Esophagus muscularis mucosa (tissue), 3 donors: ENCODE data around the gene NUBPL.

ENCODE experiments used
- POLR2A ChIP-seq: fragments of 450-650 bp; IDR thresholded peaks from one replicate; pipeline ENCODE4 v1.6.1; 2017; ENCODE audit warnings: antibody characterized with exemption, moderate library complexity, mild to moderate bottlenecking, low read depth
- TF ChIP-seq, protein P1 (sequence below), 3 experiments: fragments of 200-600 bp in 2 of 3; fragments of 450-650 bp in 1 of 3; sonication (generic) in 2 of 3; IDR thresholded peaks; one replicate each; pipeline ENCODE4 v1.5.1; 2017 to 2019; ENCODE audit warnings: antibody characterized with exemption in 3 of 3, mild to moderate bottlenecking in 2 of 3, moderate library complexity in 1 of 3

GRCh38 chr14:31657917-31658316, 96.7 kb downstream of the NUBPL start:
- no peak for TF ChIP-seq POLR2A
- TF ChIP-seq, protein P1, sequence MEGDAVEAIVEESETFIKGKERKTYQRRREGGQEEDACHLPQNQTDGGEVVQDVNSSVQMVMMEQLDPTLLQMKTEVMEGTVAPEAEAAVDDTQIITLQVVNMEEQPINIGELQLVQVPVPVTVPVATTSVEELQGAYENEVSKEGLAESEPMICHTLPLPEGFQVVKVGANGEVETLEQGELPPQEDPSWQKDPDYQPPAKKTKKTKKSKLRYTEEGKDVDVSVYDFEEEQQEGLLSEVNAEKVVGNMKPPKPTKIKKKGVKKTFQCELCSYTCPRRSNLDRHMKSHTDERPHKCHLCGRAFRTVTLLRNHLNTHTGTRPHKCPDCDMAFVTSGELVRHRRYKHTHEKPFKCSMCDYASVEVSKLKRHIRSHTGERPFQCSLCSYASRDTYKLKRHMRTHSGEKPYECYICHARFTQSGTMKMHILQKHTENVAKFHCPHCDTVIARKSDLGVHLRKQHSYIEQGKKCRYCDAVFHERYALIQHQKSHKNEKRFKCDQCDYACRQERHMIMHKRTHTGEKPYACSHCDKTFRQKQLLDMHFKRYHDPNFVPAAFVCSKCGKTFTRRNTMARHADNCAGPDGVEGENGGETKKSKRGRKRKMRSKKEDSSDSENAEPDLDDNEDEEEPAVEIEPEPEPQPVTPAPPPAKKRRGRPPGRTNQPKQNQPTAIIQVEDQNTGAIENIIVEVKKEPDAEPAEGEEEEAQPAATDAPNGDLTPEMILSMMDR (IDR thresholded peaks at IDR 0.05): no peak
